HepG2 (cell line): Measurements from ENCODE around the gene KLF6. TPM values are rescaled to one million over a fixed set of nuclear protein-coding genes. Genes with fewer than 3 reads are reported as not detected.
A peak's percentile ranks its signal among the peaks of the same experiment; 100 is the strongest.

Source experiments
- AGO2 ChIP-seq: fragments of 200-400 bp; formaldehyde crosslinking; optimal IDR thresholded peaks from 2 replicates; pipeline ENCODE3; 2017; ENCODE audit warnings: mild to moderate bottlenecking, low read depth, low read length, moderate library complexity
- DMAP1 ChIP-seq: IDR thresholded peaks from 2 replicates; pipeline ENCODE4 v1.6.1; 2016
- ESRRA ChIP-seq: sonication (generic); formaldehyde crosslinking; IDR thresholded peaks from 2 replicates; pipeline ENCODE4 v1.5.1; 2020; ENCODE audit warnings: mild to moderate bottlenecking, low read depth, missing genetic modification reagents
- FOXO1 ChIP-seq: sonication (generic); formaldehyde crosslinking; IDR thresholded peaks from 2 replicates; pipeline ENCODE4 v1.4.0; 2020; ENCODE audit warnings: missing genetic modification reagents
- GABPA ChIP-seq, 2 experiments: IDR thresholded peaks; 2 replicates each; pipeline ENCODE4 v1.6.1; 2011 to 2016; ENCODE audit warnings: low read depth in 2 of 2, low read length in 1 of 2, missing biosample characterization in 1 of 2, missing genetic modification characterization in 1 of 2
- HNRNPL ChIP-seq: fragments of 200-400 bp; formaldehyde crosslinking; IDR thresholded peaks from 2 replicates; pipeline ENCODE4 v1.6.1; 2017; ENCODE audit warnings: mild to moderate bottlenecking, low read depth, low read length
- IRX3 ChIP-seq: sonication (generic); formaldehyde crosslinking; IDR thresholded peaks from 2 replicates; pipeline ENCODE4 v1.8.1; 2023; ENCODE audit warnings: mild to moderate bottlenecking, low read depth, missing genetic modification reagents, borderline replicate concordance
- KDM5A ChIP-seq: fragments of 200-600 bp; sonication (generic); IDR thresholded peaks from 2 replicates; pipeline ENCODE4 v1.7.0; 2018; ENCODE audit warnings: antibody characterized with exemption, mild to moderate bottlenecking, low read length, borderline replicate concordance
- KLF15 ChIP-seq: sonication (generic); formaldehyde crosslinking; IDR thresholded peaks from 2 replicates; pipeline ENCODE4 v1.8.1; 2023; ENCODE audit warnings: borderline replicate concordance, mild to moderate bottlenecking, inconsistent platforms, missing genetic modification reagents, mixed read lengths
- POLR2A ChIP-seq, 2 experiments: IDR thresholded peaks; 2 replicates each; pipeline ENCODE4 v1.6.1; 2011; ENCODE audit warnings: low read depth in 2 of 2, low read length in 2 of 2, mild to moderate bottlenecking in 1 of 2, moderate library complexity in 1 of 2; ENCODE audit not compliant: insufficient read depth in 1 of 2
- POLR2AphosphoS2 ChIP-seq: IDR thresholded peaks from 2 replicates; pipeline ENCODE4 v1.6.1; 2011; ENCODE audit warnings: low read depth, low read length, improper control_type of control experiment
- TCF7 ChIP-seq: sonication (generic); IDR thresholded peaks from 2 replicates; pipeline ENCODE4 v1.6.1; 2016; ENCODE audit warnings: antibody characterized with exemption, low read depth
- XRCC5 ChIP-seq: fragments of 200-400 bp; formaldehyde crosslinking; optimal IDR thresholded peaks from 2 replicates; pipeline ENCODE3; 2017; ENCODE audit warnings: mild to moderate bottlenecking, low read length
- ZBTB38 ChIP-seq: sonication (generic); formaldehyde crosslinking; IDR thresholded peaks from 2 replicates; pipeline ENCODE4 v1.5.1; 2020; ENCODE audit warnings: mild to moderate bottlenecking, missing genetic modification reagents
- ZFP37 ChIP-seq: sonication (generic); formaldehyde crosslinking; IDR thresholded peaks from 2 replicates; pipeline ENCODE4 v1.4.0; 2020; ENCODE audit warnings: missing genetic modification reagents, borderline replicate concordance
- ZNF207 ChIP-seq: fragments of 450-650 bp; IDR thresholded peaks from 2 replicates; pipeline ENCODE4 v1.6.1; 2016; ENCODE audit warnings: antibody characterized with exemption, borderline replicate concordance
- ZNF460 ChIP-seq: sonication (generic); formaldehyde crosslinking; IDR thresholded peaks from 2 replicates; pipeline ENCODE4 v1.5.1; 2020; ENCODE audit warnings: missing genetic modification reagents, mild to moderate bottlenecking, borderline replicate concordance
- ZNF530 ChIP-seq: sonication (generic); formaldehyde crosslinking; IDR thresholded peaks from 2 replicates; pipeline ENCODE4 v1.5.0; 2020; ENCODE audit warnings: low read depth, mild to moderate bottlenecking, missing genetic modification reagents
- ZNF652 ChIP-seq: IDR thresholded peaks from 2 replicates; pipeline ENCODE4 v1.6.1; 2016; ENCODE audit warnings: low read depth, borderline replicate concordance
- ZNF780A ChIP-seq: sonication (generic); formaldehyde crosslinking; IDR thresholded peaks from 2 replicates; pipeline ENCODE4 v1.8.0; 2022; ENCODE audit warnings: mild to moderate bottlenecking, missing genetic modification reagents, moderate library complexity
- ZSCAN12 ChIP-seq: sonication (generic); formaldehyde crosslinking; IDR thresholded peaks from 2 replicates; pipeline ENCODE4 v1.9.0; 2021; ENCODE audit warnings: mild to moderate bottlenecking, missing genetic modification reagents
- polyA plus RNA-seq, 8 experiments: library from polyadenylated mRNA; depleted of rRNA in 3 of 8; stranded (reverse) in 7 of 8; unstranded in 1 of 8; fragments of >200 nt; fragmentation: Illumina TruSeq in 4 of 8; extraction: Trizol in 4 of 8; gene quantifications; 2 replicates each; pipeline versions ENCODE4 v1.2.1 to v1.2.3, GENCODE V29; 2011 to 2016; ENCODE audit warnings: low read depth in 4 of 8, missing spikeins in 1 of 8, mixed read lengths in 1 of 8; ENCODE audit not compliant: insufficient read depth in 1 of 8
- total RNA-seq, 5 experiments: library from RNA; depleted of rRNA; stranded (reverse); fragments of >200 nt; fragmentation: Illumina TruSeq; extraction: Trizol; gene quantifications; 2 replicates each; pipeline ENCODE4 v1.2.3, GENCODE V29; 2016; ENCODE audit warnings: low read depth in 1 of 5
- TF ChIP-seq, protein P1 (sequence below): sonication (generic); formaldehyde crosslinking; IDR thresholded peaks from 2 replicates; pipeline ENCODE4 v1.4.0; 2020; ENCODE audit warnings: mild to moderate bottlenecking, missing genetic modification reagents
- TF ChIP-seq, protein P2 (sequence below): sonication (generic); formaldehyde crosslinking; IDR thresholded peaks from 2 replicates; pipeline ENCODE4 v1.8.0; 2022; ENCODE audit warnings: missing genetic modification reagents, mild to moderate bottlenecking, moderate library complexity, borderline replicate concordance

KLF6 gene
- total and polyA plus RNA-seq, 2 of the 13 experiments (the other 11 are each of a cell fraction or from before 2014, with no cell fraction given): 27.0 to 71.9 TPM

DNA sequence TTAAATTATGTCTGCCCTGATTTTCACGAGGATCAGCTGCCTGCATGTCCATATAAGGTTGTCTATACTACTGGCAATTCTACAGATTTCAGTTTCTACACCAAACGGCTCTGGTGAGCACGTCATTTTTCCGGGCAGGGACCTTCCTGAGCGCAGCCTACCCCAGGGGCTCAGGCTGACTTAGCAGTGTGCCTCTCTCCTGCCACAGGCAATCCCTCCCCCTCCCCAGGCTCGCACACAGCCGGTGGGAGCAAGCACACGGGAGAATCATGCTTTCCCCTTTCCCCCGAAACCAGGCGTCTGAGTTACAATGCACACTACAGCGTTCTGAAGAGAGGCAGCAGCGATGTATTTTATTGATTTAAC lies 1.7 kb downstream of the KLF6 start (continued):
- TF ChIP-seq, protein P1, sequence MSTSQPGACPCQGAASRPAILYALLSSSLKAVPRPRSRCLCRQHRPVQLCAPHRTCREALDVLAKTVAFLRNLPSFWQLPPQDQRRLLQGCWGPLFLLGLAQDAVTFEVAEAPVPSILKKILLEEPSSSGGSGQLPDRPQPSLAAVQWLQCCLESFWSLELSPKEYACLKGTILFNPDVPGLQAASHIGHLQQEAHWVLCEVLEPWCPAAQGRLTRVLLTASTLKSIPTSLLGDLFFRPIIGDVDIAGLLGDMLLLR (CRISPR knock-in tag): no peak
- TF ChIP-seq IRX3 (CRISPR knock-in tag) (no peak), HNRNPL (0 out of 2 replicates have a peak, but pooled peaks have one; percentile 5), DMAP1 (CRISPR knock-in tag) (peak; percentile 27; the same call in 1 of the 2 replicates), ZFP37 (CRISPR knock-in tag) (no peak), ZBTB38 (CRISPR knock-in tag) (0 out of 2 replicates have a peak, but pooled peaks have one; percentile 26), FOXO1 (no peak), POLR2A (IDR thresholded peaks at IDR 0.05; ENCODE audit: insufficient read depth in 1 of 2, low read depth in 2 of 2, low read length in 2 of 2) (peak in 1 of 2 experiments; percentile 17; a peak in 2 of 4 replicates), POLR2AphosphoS2 (0 out of 2 replicates have a peak, but pooled peaks have one; percentile 7), ZNF460 (CRISPR knock-in tag) (no peak), ZNF780A (CRISPR knock-in tag) (no peak), KDM5A (0 out of 2 replicates have a peak, but pooled peaks have one; percentile 13), ZNF530 (no peak), ESRRA (CRISPR knock-in tag) (no peak), AGO2 (peak; percentile 69), TCF7 (no peak), XRCC5 (no peak), ZNF652 (CRISPR knock-in tag) (no peak), GABPA (IDR thresholded peaks at IDR 0.05; ENCODE audit: low read depth, low read length) (no peak), GABPA (CRISPR knock-in tag; IDR thresholded peaks at IDR 0.05; ENCODE audit: low read depth) (no peak), KLF15 (CRISPR knock-in tag) (no peak), ZNF207 (no peak), ZSCAN12 (no peak)
- TF ChIP-seq, protein P2, sequence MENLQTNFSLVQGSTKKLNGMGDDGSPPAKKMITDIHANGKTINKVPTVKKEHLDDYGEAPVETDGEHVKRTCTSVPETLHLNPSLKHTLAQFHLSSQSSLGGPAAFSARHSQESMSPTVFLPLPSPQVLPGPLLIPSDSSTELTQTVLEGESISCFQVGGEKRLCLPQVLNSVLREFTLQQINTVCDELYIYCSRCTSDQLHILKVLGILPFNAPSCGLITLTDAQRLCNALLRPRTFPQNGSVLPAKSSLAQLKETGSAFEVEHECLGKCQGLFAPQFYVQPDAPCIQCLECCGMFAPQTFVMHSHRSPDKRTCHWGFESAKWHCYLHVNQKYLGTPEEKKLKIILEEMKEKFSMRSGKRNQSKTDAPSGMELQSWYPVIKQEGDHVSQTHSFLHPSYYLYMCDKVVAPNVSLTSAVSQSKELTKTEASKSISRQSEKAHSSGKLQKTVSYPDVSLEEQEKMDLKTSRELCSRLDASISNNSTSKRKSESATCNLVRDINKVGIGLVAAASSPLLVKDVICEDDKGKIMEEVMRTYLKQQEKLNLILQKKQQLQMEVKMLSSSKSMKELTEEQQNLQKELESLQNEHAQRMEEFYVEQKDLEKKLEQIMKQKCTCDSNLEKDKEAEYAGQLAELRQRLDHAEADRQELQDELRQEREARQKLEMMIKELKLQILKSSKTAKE (CRISPR knock-in tag): no peak
